SK-N-MC (cell line): ENCODE measurements around the gene AKR1D1.

ENCODE experiments used
- EZH2 ChIP-seq: fragments of 200-600 bp; sonication (generic); IDR thresholded peaks from one replicate; pipeline ENCODE4 v1.6.1; 2017; ENCODE audit warnings: antibody characterized with exemption
- FOXP2 ChIP-seq: optimal IDR thresholded peaks from 2 replicates; pipeline ENCODE3; 2011; ENCODE audit warnings: mild to moderate bottlenecking, moderate library complexity; ENCODE audit not compliant: insufficient read depth; ENCODE audit errors: extremely low read length, control extremely low read depth
- POLR2AphosphoS5 ChIP-seq: IDR thresholded peaks from 2 replicates; pipeline ENCODE4 v1.6.1; 2012; ENCODE audit warnings: mild to moderate bottlenecking, low read depth, low read length, borderline replicate concordance

DNA sequence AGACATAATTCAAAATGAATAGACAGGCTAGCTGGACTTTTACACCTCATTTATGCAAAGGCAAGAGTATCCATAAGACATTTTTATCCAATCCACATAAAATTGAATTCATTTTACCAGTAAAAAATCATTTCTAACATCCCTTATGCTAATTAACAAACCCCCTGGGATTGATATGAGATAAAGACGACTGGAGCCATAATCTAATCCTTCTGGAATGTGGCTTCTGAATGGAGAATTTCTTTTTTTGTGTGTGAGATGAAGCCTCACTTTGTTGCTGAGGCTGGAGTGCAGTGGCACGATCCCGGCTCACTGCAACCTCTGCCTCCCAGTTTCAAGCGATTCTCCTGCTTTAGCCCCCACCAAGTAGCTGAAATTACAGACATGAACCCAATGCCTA lies 90.4 kb downstream of the AKR1D1 start:
- TF ChIP-seq EZH2 (no peak), POLR2AphosphoS5 (no peak), FOXP2 (no peak)
